HG03175 (cell line): Measurements from ENCODE around the gene HLCS.

Experiments used
- ATAC-seq: cut with Tn5 transposase; IDR thresholded peaks from one replicate; pipeline ENCODE4 v1.9.1; 2021; ENCODE audit warnings: mild to moderate bottlenecking, moderate library complexity; ENCODE audit not compliant: unreplicated experiment

The HLCS gene

GRCh38 chr21:36915696-36916245, 50.7 kb downstream of the HLCS start:
- ATAC-seq: no peak

GRCh38 chr21:36915014-36915695, 51.3 kb downstream of the HLCS start:
- no peak for ATAC-seq

GRCh38 chr21:36914244-36915013, 52.0 kb downstream of the HLCS start:
- no peak for ATAC-seq

- no peak for ATAC-seq
Measured at GRCh38 chr21:36913247-36914169, 53.0 kb downstream of the HLCS start.

- no peak for ATAC-seq
Measured at GRCh38 chr21:36910581-36911307, 55.7 kb downstream of the HLCS start.

GRCh38 chr21:36909901-36910561, 56.4 kb downstream of the HLCS start:
- ATAC-seq: no peak

GRCh38 chr21:36909423-36909822, 57.0 kb downstream of the HLCS start:
- ATAC-seq: no peak

GRCh38 chr21:36908260-36908908, 58.1 kb downstream of the HLCS start:
- ATAC-seq: no peak

GRCh38 chr21:36904093-36904666, 62.3 kb downstream of the HLCS start:
- no peak for ATAC-seq

GRCh38 chr21:36902793-36903192, 63.7 kb downstream of the HLCS start:
- ATAC-seq: no peak

GRCh38 chr21:36902331-36902730, 64.1 kb downstream of the HLCS start:
- ATAC-seq: no peak

GRCh38 chr21:36901575-36901974, 64.9 kb downstream of the HLCS start:
- no peak for ATAC-seq

GRCh38 chr21:36893581-36893980, 72.9 kb downstream of the HLCS start:
- ATAC-seq: no peak

- no peak for ATAC-seq
Measured at GRCh38 chr21:36892201-36892600, 74.3 kb downstream of the HLCS start.

GRCh38 chr21:36891692-36892091, 74.8 kb downstream of the HLCS start:
- ATAC-seq: no peak

- ATAC-seq: no peak
Measured at GRCh38 chr21:36891121-36891520, 75.3 kb downstream of the HLCS start.

- ATAC-seq: no peak
Measured at GRCh38 chr21:36890086-36890485, 76.4 kb downstream of the HLCS start.

- ATAC-seq: no peak
Measured at GRCh38 chr21:36889401-36889800, 77.1 kb downstream of the HLCS start.

GRCh38 chr21:36888466-36888865, 78.0 kb downstream of the HLCS start:
- ATAC-seq: no peak
